CD4-positive, alpha-beta T cell treated with Interleukin-12 subunit alpha and Interleukin-12 subunit beta, for 1 hour (primary cell): ENCODE results near the gene TMEM151B.
"Not testable (repeated sequence)": the region's sequence is repeated elsewhere in the genome, so short reads cannot be mapped to it uniquely, and the experiment has no call there.

Experiments
- DNase-seq: peaks from one replicate; pipeline ENCODE4 v3.0.0-alpha.2; 2020

The TMEM151B gene

GRCh38 chr6:44269921-44270525, at the start of gene TMEM151B:
TSS of gene TMEM151B (plus strand) at chr6:44270450. CDS start at chr6:44270743, 293 bp downstream.
- DNase-seq, result no peak

DNA sequence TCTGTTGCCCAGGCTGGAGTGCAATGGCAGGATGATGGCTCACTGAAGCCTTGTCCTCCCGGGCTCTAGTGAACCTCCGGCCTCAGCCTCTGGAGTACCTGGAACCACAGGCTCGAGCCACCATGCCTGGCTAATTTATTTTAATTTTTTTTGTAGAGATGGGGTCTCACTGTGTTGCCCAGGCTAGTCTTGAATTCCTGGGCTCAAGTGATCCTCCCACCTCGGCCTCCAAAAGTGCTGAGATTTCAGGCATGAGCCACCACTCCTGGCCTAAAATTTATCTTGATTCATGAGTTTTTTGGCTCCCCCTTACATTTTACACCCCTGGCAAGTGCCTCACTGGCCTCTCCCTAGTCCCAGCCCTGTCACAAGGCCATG, 49.3 kb upstream of the TMEM151B start:
- no peak for DNase-seq

DNA sequence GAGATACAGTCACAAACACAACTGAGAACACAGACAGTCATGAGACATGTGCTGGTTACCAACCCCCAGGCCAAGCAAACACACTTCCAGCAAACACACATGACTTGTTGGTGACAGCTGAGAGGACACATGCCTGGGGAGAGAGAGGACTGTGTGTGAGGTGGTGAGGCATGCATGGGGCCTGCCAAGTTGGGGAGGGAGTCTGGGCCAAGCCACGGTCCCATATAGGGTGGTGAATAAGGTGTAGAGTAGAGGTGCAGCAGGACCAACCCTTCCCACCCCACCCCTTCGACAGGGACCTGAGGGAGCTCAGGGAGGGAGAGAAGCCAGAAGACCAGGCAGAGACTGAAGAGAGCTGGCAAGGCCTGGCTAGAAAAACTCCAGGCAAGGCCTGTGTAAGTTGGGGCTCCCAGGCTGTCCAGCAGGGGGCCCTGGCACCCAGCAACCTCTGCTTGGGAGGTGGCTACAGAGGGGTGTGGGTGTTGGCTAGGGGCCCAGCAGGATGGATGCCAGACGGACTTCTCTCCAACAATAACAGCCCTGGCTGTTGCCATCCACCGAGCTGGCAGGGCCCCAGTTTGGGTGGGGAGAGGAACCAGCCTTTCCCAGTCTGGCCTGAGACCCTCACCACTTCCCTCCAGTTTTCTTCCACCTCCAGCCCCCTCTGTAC, 48.8 kb upstream of the TMEM151B start:
- DNase-seq, result peak; percentile 81

DNA sequence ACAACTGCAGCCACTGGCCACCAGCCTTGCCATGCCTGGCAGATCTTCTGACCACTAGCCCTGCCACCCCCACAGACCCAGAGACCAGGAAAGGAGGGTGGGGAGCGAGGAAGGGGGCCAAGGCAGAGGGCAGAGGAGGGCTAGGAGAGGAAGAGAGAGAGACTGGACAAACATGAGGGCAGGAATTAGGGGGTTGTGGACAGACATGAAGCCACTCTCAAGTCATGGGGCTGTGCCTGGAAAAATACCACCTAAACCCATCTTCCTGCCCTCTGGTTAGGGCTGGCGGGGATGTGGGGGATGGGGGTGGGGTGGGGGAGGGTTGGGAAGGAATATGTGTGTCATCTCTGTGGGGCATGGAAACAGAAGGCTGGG, 48.3 kb upstream of the TMEM151B start:
- no peak for DNase-seq

DNA sequence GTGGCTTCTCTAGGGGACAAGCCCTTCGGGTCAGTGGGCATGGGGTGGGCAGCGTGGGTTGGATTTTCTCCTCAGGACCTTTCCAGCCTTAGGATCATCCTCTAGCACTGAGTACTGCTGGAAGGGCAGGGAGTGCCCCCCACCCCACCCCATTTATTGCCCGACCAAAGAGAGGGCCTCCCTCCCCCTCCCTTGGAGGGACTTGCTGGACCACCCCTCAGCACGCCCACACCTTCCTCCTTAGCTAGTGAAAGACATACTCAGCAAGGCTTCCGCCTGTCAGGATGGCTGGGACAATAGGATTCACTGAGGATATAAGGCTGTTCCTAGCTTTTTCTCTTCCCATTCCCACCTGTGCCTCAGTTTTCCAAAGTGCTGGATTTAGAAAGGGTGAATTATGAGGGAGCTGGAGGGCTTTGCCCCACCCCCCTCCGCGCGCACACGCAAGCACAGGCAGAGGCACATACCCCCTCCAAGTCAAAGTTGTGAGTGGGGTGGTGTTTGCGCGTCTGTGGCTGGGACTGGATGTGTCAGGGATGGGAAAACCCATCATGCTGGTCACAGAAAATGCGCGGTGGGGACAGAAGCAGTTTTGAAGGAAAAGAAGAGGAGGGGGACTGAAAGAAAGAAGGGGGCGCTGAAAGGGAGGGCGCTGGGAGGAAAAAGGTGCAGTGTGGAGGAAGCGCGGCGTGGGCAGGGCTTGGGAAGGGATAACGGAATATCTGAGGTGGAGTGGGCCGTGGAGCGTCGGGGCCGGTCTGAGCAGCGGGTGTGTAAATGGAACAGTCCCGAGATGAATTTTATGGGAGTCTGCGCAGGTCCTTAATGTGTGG, 47.5 kb upstream of the TMEM151B start:
- no peak for DNase-seq

GRCh38 chr6:44223319-44224028, 46.8 kb upstream of the TMEM151B start, which contains the start of gene SLC29A1:
TSS of gene SLC29A1 (plus strand) at chr6:44223595. CDS start at chr6:44227314, 3,719 bp downstream.
- peak; percentile 89 for DNase-seq

GRCh38 chr6:44224029-44224964, 46.0 kb upstream of the TMEM151B start:
- DNase-seq, result no peak

DNA sequence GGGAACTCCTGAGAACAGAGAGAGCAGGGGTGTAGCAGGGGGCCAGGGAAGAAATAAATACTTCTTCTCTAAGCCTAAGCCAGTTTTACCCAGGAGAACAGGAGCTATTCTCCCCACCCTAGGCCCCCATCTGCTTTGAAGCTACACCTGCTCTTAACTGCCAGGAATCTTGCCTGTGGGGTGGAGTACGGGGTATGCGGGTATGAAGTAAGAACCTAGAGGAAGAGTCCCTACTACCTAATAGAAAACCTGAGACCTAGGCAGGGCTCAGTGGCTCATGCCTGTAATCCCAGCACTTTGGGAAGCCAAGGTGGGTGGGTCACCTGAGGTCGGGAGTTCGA, 45.3 kb upstream of the TMEM151B start:
- DNase-seq, result no peak

GRCh38 chr6:44225579-44226325, 44.5 kb upstream of the TMEM151B start:
- no peak for DNase-seq

DNA sequence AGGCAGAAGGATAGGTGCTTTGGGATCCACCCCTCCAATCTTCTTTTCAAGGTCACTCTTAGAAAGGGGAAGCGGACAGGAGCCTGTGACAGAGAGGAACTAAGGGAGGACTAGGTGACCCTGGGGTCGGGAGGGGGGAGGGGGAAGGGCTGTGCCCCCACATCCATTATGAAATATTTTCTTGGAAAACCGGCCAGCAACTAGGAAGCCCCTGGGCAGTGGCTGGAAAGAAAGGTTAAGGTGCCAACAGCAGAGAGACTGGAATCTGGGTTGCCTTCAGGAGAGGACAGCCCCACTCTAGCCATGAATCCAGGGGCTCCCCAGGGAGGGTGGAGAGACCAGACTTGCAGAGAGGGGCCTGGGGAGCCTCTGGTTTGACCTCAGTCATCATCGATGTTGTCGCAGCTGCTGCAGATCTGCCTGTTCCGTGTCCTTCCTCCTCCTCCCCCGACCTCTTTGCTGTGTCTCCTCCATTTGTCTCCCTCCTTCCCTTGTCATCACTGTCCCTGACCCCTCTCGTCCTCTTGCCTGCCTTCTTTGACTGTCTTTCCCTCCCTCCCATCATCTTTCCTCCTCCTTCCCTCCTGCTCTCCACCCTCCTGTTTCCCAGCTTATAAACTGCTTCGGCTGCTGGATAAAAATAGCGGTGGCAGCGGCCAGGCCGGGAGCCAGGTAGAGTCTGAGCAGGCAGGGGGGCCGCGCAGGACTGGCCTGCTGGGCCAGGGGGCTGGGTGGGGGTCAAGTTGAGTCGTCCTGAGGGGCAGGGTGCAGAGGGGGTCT, 43.7 kb upstream of the TMEM151B start:
- DNase-seq, result no peak

DNA sequence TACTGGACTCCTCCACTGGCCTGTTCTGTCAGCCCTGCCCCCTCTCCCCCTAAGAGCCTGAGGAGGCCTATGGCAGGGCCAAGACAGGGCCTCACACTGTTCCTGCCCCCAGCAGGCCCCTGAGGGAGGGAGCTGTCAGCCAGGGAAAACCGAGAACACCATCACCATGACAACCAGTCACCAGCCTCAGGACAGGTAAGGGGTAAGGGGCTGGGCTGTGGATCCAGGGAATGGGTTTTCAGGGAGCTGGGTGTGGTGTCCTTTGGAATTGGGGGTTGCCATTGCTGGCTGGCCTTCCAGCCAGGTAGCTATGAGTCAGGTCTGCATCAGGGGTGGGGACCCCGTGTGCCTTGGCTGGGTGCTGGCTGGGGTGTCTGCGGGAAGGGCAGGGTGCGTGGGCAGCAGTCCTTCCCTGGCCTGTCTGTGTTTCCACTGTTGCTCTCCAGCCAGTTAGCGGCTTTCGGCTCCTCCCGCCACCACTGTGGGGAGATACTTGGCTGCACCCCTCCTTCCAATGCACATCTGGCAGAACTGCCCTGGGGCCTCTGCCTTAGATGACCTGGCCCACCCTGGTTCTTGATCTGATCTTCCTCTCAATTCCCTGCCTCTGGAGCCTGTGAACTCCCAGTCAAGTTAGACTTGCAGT, 43.0 kb upstream of the TMEM151B start:
- DNase-seq, result no peak

DNA sequence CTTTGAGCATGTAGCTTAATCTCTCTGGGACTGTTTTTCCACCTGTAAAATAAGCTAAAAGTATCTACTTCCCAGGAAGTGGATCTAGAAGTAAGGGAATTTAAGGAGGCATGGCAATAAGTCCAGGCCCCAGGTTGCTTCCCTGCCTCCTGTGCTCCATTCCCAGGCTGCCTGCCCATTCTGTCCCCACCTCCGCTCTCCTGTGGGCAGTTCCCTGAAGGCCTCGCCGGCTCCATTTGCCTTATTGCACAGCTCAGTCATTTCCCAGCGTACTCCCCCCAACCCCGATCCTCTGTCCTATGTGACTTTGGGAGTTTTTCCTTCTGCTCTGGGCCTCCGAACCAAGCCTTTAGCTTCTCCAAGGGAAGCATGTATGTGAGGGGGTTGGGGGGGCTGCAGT, 42.2 kb upstream of the TMEM151B start:
- no peak for DNase-seq

DNA sequence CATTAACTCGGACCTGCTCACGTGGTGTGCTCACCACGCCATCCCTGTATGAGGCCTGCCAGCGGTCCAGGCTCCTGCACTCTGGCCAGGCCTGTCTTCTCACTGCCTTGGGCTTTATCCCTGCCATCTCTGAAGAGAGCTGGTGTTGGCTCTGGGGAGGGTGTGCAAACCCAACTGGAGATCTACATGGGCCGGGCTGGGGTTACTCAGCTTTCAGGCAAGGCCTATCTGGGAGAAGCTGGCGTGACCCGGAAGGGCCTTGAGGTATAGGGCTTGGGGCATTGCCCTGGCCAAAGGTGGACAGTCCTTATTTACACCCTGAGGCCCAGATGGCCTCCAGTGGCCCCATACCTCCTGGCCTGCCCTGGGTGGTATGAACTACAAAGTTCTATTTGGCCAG, 41.8 kb upstream of the TMEM151B start:
- DNase-seq, result no peak

DNA sequence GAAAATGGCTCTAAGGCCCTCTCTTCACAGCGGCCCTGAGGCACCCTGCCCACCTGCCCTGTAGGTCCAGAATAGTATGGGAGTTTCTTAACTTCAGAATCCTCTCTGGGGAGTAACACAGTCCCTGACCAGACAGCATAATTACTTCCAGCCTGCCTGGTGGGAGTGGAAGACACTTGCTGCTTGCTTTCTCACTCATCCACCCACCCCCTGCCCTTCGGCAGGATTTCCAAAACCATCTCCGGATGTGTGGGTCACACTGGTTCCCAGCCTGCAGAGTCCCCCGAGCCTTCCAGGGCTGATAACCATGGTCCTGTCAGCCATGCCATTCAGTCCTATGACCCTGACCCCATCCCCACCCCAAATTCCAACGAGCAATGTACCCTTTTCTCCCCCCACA, 41.4 kb upstream of the TMEM151B start:
- DNase-seq, result no peak

DNA sequence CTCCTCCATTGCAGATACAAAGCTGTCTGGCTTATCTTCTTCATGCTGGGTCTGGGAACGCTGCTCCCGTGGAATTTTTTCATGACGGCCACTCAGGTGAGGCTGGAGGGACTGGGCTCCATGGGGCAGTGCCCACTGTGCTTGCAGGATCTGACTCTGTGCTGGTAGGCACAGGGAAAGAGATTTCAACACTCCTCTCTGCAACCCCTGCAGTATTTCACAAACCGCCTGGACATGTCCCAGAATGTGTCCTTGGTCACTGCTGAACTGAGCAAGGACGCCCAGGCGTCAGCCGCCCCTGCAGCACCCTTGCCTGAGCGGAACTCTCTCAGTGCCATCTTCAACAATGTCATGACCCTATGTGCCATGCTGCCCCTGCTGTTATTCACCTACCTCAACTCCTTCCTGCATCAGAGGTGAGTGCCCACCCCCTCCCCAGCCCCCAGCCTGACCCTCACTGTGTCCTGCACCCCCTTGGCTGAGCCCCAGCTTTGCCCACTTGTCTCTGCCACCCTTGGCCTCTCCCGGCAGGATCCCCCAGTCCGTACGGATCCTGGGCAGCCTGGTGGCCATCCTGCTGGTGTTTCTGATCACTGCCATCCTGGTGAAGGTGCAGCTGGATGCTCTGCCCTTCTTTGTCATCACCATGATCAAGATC, 40.7 kb upstream of the TMEM151B start:
- DNase-seq, result no peak

- DNase-seq, result no peak
Observed at GRCh38 chr6:44230034-44230675, 40.1 kb upstream of the TMEM151B start.

- DNase-seq, result not testable (repeated sequence)
Observed at GRCh38 chr6:44231426-44231825, 38.8 kb upstream of the TMEM151B start.

DNA sequence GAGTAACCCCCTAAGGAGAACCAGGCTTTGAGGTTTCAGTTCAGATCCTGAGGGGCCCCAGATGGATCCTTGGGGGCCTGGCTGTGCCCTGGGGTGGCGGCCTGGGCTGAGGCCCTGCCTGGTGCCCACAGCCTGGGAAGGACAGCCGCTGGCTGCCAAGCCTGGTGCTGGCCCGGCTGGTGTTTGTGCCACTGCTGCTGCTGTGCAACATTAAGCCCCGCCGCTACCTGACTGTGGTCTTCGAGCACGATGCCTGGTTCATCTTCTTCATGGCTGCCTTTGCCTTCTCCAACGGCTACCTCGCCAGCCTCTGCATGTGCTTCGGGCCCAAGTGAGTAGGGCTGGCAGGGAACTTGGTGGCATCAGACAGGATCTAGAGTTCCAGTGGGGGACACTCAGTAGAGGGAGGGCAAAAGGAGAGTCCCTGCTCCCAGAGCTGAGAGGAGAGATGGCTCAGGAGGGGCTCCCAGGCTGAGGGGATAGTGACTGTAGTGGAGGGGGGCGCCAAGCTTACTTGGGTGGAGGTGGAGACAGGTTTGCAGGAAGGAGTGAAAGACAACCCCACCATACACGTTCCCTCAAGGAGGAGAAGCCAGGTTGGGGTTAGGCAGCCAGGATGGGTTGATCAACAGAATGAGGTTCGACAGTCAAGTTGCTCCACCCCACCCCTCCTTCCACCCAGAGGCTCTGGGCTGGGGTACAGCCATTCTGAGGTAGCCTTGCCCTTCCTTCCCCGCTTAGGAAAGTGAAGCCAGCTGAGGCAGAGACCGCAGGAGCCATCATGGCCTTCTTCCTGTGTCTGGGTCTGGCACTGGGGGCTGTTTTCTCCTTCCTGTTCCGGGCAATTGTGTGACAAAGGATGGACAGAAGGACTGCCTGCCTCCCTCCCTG, 37.3 kb upstream of the TMEM151B start:
- no peak for DNase-seq
